ENCODE data around the gene JAG1.

The JAG1 gene

DNA sequence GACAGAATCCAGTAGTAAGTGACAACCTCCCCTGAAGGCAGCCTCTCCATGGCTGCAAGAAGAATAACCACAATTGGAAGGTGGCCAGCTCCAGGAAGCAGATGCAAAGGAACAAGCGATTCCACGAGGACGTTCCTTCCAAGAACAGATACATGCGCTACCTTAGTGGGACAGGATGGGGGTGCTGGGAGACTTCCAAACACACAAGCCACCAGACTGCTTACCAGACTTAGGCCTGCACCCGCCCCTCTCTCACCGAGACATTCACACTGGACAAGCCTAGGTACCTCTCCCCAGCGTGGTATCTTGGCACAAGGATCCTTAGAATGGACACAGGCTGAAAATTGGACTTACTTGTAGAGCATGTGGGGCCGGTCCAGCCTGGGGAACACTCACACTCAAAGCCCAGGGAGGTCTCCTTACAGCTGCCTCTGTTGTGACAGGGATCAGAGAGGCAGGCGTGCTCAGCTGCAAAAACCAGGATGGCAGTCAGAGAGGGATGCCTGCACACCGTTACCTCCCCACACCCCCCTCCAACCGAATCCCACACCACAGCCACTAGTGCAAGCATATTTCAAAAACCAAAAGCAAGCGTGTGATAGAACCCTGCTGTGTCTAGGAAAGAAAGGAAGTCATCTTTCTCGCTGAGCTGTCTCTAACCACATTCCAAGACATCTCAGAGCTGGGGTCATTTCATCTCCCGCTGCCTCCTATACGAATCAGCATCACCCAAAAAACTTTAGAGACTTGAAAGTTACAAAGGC, 22.4 kb downstream of the JAG1 start:
- peak; percentile 44 for DNase-seq

DNA sequence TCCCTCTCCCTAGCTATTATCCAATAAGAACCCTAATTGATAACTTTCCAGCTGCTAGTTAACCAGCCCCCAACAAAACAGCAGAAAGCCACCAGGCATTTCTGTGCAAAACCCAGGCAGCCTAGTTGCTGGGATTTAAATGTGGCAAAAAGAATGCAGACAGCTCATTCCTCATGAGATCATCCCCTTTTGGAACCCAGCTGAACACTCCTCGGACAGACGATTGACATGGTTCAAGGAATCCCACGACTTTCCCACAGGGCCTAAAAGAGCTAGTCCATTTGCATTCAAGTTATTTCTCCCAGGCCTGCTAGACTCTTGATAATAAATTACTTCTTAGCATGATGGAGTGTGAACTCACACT, 24.0 kb downstream of the JAG1 start:
- no peak for DNase-seq

DNA sequence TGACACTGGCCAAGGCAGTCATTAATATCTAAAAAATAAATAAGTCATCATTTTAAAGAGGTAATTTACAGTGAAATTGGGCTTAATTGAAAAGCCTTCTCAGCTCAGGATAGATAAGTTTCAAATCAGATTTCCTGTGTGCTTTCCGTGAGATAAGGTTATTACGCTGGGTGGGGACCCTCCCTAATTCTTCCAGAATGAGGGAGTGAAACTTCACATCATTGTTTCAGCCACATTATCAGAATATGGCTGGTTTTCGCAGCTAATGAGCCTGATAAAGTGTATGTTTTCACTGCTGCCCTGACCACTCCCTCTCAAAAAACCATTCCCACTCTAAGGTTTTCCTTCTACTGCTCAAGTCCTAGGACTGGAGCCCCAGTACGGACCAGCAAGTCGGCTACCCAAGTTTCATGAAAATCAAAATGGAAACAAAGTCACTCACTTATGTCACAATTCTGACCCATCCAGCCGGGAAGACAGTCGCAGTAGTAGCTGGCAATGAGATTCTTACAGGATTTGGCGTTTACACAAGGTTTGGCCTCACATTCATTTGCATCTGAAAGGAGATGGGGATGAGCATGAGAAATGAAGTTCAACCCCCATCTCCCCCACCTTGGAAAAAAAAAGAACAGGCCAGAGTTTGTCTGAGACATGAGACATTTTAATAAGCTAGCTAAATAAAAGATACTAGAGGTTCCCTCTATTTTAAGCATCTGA, 24.6 kb downstream of the JAG1 start:
- no peak for DNase-seq

GRCh38 chr20:10648651-10649050, 25.1 kb downstream of the JAG1 start:
- no peak for DNase-seq

GRCh38 chr20:10647909-10648308, 25.9 kb downstream of the JAG1 start:
- no peak for DNase-seq

GRCh38 chr20:10647471-10647870, 26.3 kb downstream of the JAG1 start:
- peak; percentile 41 for DNase-seq

DNA sequence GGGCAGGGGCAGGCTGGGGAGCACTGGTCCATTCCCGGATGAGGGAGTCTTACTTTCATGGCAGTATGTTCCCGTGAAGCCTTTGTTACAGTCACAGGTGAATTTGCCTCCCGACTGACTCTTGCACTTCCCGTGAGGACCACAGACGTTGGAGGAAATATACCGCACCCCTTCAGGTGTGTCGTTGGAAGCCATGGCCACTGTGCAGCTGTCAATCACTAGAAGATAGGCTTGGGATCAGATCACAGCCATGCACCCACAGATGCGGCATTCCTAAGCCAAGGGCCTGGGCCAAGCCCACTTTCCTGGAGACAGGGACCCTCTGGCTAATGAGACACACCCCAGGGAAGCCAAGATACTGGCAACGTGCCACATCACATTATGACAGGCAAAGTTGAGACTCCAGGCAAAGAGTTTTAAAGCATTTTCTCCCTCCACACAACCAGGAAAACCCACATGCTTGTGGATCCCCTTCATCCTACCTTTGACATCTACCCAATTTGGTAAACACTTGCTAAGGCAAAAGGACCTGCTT, 26.8 kb downstream of the JAG1 start:
- DNase-seq = no peak

DNA sequence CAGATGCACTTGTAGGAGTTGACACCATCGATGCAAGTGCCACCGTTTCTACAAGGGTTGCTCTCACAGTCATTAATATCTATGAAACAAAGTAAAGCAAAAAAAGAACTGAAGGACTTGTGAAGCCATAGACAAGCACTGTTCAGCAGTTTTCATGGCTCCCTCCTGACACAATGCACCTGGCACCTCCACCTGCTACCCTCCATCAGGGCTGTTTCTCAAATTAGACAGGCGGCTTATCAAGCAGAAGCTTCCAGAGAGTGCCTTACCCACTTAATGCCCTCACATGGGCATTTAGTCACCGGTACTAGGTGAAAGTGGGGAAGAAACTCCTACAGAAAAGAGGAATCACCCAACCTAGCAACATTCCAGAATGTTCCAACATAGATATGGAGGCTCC, 27.8 kb downstream of the JAG1 start:
- DNase-seq = no peak

DNA sequence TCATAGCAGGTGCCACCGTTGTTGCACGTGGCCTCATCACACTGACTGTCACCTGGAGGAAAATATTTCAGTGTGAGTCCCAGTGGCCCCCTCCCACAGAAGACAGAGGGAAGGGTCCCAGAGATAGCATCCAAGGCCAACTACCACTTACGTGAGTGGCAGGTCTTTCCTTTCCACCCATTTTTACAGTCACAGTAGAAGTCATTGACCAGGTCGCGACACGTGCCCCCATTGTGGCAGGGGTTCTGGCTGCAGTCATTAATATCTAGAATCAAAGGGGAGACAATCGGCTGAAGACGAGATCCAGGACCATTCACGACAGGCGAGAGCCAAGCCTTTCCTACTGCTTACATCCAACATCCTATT, 28.6 kb downstream of the JAG1 start:
- no peak for DNase-seq

DNA sequence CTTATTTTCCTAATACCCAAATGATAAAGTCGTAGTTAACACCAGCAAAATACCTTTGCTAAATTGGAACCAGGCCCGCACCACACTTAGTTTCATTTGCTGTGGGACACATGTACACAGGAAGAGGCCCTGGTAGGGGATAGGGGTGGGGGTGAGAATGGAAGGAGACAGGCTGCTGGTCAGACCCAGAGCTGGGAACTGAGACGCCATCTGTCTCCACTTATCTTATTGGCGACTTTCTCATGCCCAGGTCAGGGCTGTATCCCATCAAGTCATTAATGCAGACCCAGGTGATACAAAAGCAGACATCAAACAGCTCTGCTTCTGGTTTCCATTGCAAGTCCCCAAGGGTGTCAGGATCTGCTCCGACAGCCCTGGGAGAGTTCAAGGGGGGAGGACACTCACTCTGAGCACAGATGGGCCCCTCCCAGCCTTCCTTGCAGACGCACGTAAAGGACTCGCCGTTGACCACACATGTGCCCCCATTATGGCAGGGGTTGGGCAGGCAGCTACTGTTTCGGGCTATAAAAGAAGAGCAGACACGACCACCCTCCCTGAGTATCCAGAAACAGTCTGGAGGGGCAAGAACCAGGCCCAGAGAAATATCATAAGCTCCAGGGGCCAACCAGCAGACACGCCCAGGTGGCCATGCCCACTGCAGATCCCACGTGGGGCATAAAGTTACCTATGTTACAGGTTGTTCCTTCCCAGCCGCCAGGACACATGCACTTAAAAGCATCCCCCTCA, 29.2 kb downstream of the JAG1 start:
- DNase-seq = no peak

GRCh38 chr20:10643560-10643873, 30.3 kb downstream of the JAG1 start:
- no peak for DNase-seq

- DNase-seq = peak; percentile 41
Observed at GRCh38 chr20:10642856-10643559, 30.8 kb downstream of the JAG1 start.

DNA sequence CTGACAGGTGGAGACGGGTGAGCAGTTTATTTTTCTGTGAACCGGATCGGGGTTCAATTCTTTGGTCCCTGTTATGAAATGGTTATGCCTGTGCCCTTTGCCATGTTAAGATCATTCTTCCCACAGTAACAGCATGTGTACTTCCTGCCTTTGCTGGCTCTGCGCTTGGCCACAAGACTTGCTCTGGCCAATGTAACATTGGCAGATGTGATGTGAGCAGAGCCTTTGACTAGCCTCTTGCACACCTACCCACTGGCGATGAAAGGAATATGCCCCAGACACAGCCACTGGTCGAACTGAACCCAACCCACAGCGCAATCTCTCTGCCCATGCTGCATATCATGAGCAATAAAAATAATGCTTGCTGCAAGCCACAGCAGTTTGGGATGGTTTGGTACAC, 31.9 kb downstream of the JAG1 start:
- no peak for DNase-seq

- no peak for DNase-seq
Observed at GRCh38 chr20:10641467-10641866, 32.3 kb downstream of the JAG1 start.

DNA sequence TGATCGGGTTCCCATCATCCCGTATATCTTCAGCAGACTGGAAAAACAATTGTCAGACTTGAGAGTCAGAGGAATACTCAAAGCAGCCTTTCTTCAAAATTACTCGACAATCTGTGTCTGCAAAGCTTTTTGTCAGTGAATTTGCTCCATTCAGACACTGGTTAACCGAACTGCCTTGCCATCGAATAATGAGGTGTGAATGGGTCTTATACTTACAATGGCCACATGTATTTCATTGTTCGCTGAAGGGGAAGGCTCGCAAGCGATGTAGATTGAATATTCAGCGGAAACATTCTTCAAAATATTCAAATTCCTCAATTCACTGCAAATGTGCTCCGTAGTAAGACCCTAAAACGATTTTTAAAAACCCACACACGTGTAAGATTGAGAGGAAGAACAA, 32.9 kb downstream of the JAG1 start:
- no peak for DNase-seq

DNA sequence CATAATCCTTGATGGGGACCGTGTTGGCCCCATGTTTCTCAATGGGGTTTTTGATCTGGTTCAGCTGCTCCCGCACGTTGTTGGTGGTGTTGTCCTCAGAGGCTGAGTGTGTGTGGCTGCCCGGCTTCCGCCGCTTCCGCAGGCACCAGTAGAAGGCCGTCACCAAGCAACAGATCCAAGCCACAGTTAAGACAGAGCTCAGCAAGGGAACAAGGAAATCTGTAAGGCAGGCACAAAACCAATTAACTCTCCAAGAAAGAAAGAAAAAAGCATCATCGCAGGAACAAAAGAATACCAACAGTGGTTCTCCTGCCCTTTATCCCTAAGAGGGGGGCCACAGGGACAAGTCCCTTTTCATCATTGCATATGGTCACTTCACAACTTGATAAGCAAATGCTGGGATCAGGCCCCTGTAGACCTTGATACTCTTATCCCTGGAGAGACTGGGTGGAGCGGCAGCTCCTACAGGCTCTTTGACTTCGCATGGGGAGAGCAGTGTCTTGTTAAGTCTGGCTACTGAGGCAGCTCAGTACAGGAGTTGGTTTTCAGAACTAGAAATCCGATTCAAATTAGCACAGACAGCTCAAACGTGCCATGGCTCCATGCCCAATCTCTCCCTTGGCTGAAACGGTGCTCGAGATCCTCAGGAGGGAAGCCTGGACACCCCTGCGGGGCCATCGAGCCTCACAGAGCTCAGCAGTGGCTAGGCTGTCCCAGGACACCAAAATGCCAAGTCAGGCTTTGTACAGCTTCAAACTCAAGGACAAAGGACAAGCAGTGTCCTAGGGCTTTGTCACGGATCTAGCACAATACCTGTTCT, 33.9 kb downstream of the JAG1 start:
- DNase-seq = no peak

- no peak for DNase-seq
Observed at GRCh38 chr20:10639077-10639736, 34.6 kb downstream of the JAG1 start.

DNA sequence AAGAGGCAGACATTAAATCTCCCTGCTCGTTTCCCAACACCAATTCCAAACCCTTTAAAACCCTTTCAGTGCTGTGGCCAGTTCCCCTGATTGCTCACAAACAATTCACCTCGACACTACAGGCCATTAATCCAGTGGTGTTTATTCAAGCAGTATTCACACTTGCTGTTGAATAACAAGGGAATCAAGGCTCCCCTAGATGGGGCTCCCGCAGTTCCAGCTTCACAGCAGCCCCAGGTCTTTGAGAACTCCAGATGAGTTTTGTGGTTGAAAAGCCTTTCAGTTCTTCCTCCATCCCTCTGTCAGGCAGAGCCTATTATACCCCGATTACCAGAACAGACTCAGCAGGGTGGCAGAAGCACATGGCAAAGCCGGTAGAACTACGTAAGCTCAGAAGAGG, 36.2 kb downstream of the JAG1 start:
- DNase-seq = no peak

- no peak for DNase-seq
Observed at GRCh38 chr20:10637031-10637559, 36.7 kb downstream of the JAG1 start.

DNA sequence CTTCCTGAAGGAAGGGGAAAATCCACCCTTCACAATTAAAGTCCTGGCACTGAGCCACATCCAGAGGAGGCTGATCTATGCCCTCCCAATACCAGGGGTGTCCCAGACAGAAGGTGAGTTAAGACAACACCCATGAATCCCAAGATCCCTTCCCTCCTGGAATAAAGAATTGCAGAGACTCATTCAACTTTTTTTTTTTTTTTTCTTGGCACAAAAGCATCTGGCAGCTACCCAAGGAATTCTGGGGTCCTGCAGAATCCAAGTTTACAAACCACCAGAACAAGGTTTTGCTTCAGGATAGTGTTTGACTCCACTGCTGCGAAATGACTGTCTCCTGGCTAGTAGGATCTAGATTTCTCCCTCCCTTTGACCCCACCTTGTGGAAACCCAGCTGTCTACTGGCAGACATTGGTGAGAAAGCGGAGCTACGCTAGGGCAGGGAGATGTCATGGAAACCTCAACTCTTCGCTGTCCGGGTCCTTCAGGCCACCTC, 37.4 kb downstream of the JAG1 start:
- no peak for DNase-seq

GRCh38 chr20:10635476-10636208, 38.2 kb downstream of the JAG1 start:
- no peak for DNase-seq

All from hematopoietic multipotent progenitor cell treated with erythropoietin and hydrocortisone succinate and interleukin-3 and kit ligand, for 4 days (in vitro differentiated cells).